H1 (cell line): ENCODE results near the gene SLC8B1. TPM values are rescaled to one million over a fixed set of nuclear protein-coding genes. Genes with fewer than 3 reads are reported as not detected.

Source experiments
- CEBPB ChIP-seq: IDR thresholded peaks from 2 replicates; pipeline ENCODE4 v1.6.1; 2012; ENCODE audit warnings: low read depth, low read length
- RNF2 ChIP-seq: fragments of 200-900, 300-1000 bp; sonication (generic); IDR thresholded peaks from 2 replicates; pipeline ENCODE4 v1.7.1; 2016; ENCODE audit warnings: borderline replicate concordance, low read depth, mild to moderate bottlenecking, antibody characterized with exemption, low read length; ENCODE audit not compliant: poor library complexity, severe bottlenecking; ENCODE audit errors: missing control alignments
- TCF12 ChIP-seq: IDR thresholded peaks from 2 replicates; pipeline ENCODE4 v1.6.1; 2011; ENCODE audit warnings: low read depth, mild to moderate bottlenecking, low read length
- polyA plus RNA-seq, 7 experiments: library from polyadenylated mRNA; depleted of rRNA in 3 of 7; stranded (reverse) in 5 of 7; unstranded in 2 of 7; fragments of >200 nt in 5 of 7; fragments of 200-250 nt in 2 of 7; gene quantifications; 1 replicate in 5 of 7; 2 replicates in 1 of 7; 4 replicates in 1 of 7; pipeline versions ENCODE4 v1.2.1 to v1.2.3, GENCODE V29; 2011 to 2013; ENCODE audit warnings: missing spikeins in 2 of 7, mixed read lengths in 2 of 7
- total RNA-seq: library from RNA; stranded (reverse); fragmentation: NEBNext Ultra II Directional; extraction: Animal tissue kit (Norgen Biotek cat#: 25700); gene quantifications from 2 replicates; pipeline ENCODE4 v1.2.1, GENCODE V29; 2021
- TF ChIP-seq, protein P1 (sequence below): IDR thresholded peaks from 2 replicates; pipeline ENCODE4 v1.6.1; 2012; ENCODE audit warnings: inconsistent platforms

Gene SLC8B1
- total and polyA plus RNA-seq, 2 of the 8 experiments (the other 6 are each of a cell fraction or from before 2014, with no cell fraction given), result 11.2 to 19.1 TPM

DNA sequence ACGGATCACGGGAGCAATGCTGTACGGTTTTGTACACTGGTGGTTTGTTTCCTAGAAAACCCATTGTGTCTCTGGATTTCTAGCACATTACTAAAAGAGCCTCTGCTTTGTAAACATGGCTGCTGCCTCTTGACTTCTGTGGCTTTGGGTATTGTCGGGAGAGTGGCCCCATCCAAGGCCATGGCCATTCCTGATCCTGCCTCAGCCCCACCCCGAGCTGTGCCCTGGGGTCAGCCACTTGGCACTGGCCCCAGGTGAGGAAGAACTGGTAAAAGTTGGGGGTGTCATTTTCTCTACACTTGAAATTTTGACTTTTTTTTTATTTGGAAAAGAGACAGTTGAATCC is 36.5 kb downstream of the SLC8B1 start (continued):
- TF ChIP-seq RNF2 (no peak), TCF12 (no peak), CEBPB (no peak)
- TF ChIP-seq, protein P1, sequence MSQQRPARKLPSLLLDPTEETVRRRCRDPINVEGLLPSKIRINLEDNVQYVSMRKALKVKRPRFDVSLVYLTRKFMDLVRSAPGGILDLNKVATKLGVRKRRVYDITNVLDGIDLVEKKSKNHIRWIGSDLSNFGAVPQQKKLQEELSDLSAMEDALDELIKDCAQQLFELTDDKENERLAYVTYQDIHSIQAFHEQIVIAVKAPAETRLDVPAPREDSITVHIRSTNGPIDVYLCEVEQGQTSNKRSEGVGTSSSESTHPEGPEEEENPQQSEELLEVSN, result no peak
